ENCODE data around the gene FANCE. TPM values are rescaled to one million over a fixed set of nuclear protein-coding genes. Genes with fewer than 3 reads are reported as not detected.

FANCE gene
- total and polyA plus RNA-seq, 2 experiments from 2014 or later, result 4.1 to 8.7 TPM

DNA sequence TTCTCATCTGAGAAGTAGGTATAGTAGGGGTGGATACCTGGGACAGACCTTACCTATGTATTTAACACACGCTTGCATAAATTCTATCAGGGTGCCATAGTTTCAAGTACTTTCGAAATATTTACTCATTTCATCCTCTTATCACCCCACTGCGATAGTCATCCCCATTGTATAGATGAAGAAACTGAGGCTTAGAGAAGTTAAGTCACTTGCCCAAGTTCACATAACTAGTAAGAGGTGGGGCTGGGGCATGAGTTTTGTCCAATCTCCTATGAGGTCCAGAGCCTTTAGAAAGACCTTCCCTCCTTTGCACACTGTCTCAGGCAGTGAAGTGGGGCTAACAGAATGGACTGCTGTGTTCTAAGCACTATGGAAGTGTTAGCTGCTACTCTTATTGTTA is 54.4 kb downstream of the FANCE start:
- no peak for DNase-seq (ENCODE audit: low spot score)
- no peaks in the 10 kb centered on the region for H3K27me3 ChIP-seq

GRCh38 chr6:35507221-35507620 is 55.1 kb downstream of the FANCE start:
- Histone ChIP-seq H3K4me3 (no peak overlapping the region), H3K4me2 (no peak overlapping the region), H4K20me1 (ENCODE audit: insufficient read depth, poor library complexity, severe bottlenecking) (no peaks in the 10 kb centered on the region), H3K27me3 (no peaks in the 10 kb centered on the region), H3K9me2 (replicated peaks; ENCODE audit: insufficient read depth) (no peaks in the 10 kb centered on the region), H3K9me3 (ENCODE audit: low read depth) (no peaks in the 10 kb centered on the region), H2AFZ (no peak overlapping the region), H3K4me1 (ENCODE audit: insufficient read depth) (no peaks in the 10 kb centered on the region), H3K79me2 (no peaks in the 10 kb centered on the region), H3K27ac (no peak overlapping the region), H3K36me3 (replicated peaks; ENCODE audit: insufficient read depth, low read depth) (no peaks in the 10 kb centered on the region)
- TF ChIP-seq EZH2phosphoT487 (IDR thresholded peaks at IDR 0.05; ENCODE audit: low read depth, severe bottlenecking, unreplicated experiment), result no peak
- no peak for TF ChIP-seq CTCF (IDR thresholded peaks at IDR 0.05; ENCODE audit: poor library complexity)
- TF ChIP-seq EZH2 (IDR thresholded peaks at IDR 0.05; ENCODE audit: borderline replicate concordance), result no peak
- no peak for DNase-seq (ENCODE audit: low spot score)
- WGBS (ENCODE audit: low lambda C conversion rate, missing lambda C conversion rate), result 92% methylated on average over 2 of the region's 2 CpGs

More for the DNA sequence above, 54.4 kb downstream of the FANCE start:
- 92% methylated on average over 3 of the region's 3 CpGs for WGBS (ENCODE audit: low lambda C conversion rate, missing lambda C conversion rate)
- H3K4me1 ChIP-seq (ENCODE audit: insufficient read depth), result no peaks in the 10 kb centered on the region
- no peak overlapping the region for H3K27ac ChIP-seq
- no peaks in the 10 kb centered on the region for H4K20me1 ChIP-seq (ENCODE audit: insufficient read depth, poor library complexity, severe bottlenecking)
- H3K9me3 ChIP-seq (ENCODE audit: low read depth), result no peaks in the 10 kb centered on the region
- no peaks in the 10 kb centered on the region for H3K36me3 ChIP-seq (replicated peaks; ENCODE audit: insufficient read depth, low read depth)
- no peaks in the 10 kb centered on the region for H3K9me2 ChIP-seq (replicated peaks; ENCODE audit: insufficient read depth)
- H3K4me2 ChIP-seq, result no peak overlapping the region
- no peak overlapping the region for H3K4me3 ChIP-seq
- H2AFZ ChIP-seq, result no peak overlapping the region
- H3K79me2 ChIP-seq, result no peaks in the 10 kb centered on the region
- TF ChIP-seq EZH2phosphoT487 (IDR thresholded peaks at IDR 0.05; ENCODE audit: low read depth, severe bottlenecking, unreplicated experiment), result no peak
- TF ChIP-seq EZH2 (IDR thresholded peaks at IDR 0.05; ENCODE audit: borderline replicate concordance), result no peak
- no peak for TF ChIP-seq CTCF (IDR thresholded peaks at IDR 0.05; ENCODE audit: poor library complexity)

- H3K9me2 ChIP-seq (replicated peaks; ENCODE audit: insufficient read depth), result no peaks in the 10 kb centered on the region
- no peak overlapping the region for H3K4me3 ChIP-seq
- TF ChIP-seq EZH2 (IDR thresholded peaks at IDR 0.05; ENCODE audit: borderline replicate concordance) (no peak), EZH2phosphoT487 (IDR thresholded peaks at IDR 0.05; ENCODE audit: low read depth, severe bottlenecking, unreplicated experiment) (no peak), CTCF (IDR thresholded peaks at IDR 0.05; ENCODE audit: poor library complexity) (no peak)
- H3K79me2 ChIP-seq, result no peaks in the 10 kb centered on the region
- H2AFZ ChIP-seq, result no peak overlapping the region
- no peaks in the 10 kb centered on the region for H3K4me1 ChIP-seq (ENCODE audit: insufficient read depth)
- H3K27ac ChIP-seq, result no peak overlapping the region
- H3K9me3 ChIP-seq (ENCODE audit: low read depth), result no peaks in the 10 kb centered on the region
- H3K36me3 ChIP-seq (replicated peaks; ENCODE audit: insufficient read depth, low read depth), result no peaks in the 10 kb centered on the region
- H4K20me1 ChIP-seq (ENCODE audit: insufficient read depth, poor library complexity, severe bottlenecking), result no peaks in the 10 kb centered on the region
- no peaks in the 10 kb centered on the region for H3K27me3 ChIP-seq
- WGBS (ENCODE audit: low lambda C conversion rate, missing lambda C conversion rate), result 84% methylated on average over 2 of the region's 2 CpGs
- no peak overlapping the region for H3K4me2 ChIP-seq
- no peak for DNase-seq (ENCODE audit: low spot score)
Observed at GRCh38 chr6:35508027-35508426, 55.9 kb downstream of the FANCE start.

DNA sequence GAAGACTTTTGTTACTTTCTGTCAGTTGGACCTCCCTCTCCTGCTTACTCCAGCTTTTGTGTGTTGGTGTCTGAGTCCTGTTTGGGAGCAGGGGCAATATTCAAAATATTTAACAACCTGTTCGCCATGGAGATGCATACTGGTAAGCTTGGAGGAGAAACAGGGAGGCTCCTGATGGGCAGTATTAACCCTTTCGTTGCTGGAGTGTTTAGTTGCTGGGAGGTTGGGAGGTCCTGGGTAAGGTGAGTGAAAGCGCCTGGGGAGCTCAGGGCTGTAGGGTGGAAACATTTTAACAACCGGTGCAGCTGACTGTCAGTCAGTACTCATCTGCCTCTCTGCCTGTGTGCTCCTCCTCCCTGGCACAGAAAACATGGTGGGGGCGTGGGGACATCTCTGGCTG is 56.4 kb downstream of the FANCE start:
- H3K4me3 ChIP-seq, result no peak overlapping the region
- no peaks in the 10 kb centered on the region for H3K27me3 ChIP-seq
- WGBS (ENCODE audit: low lambda C conversion rate, missing lambda C conversion rate), result 57% methylated on average over 5 of the region's 5 CpGs
- H3K36me3 ChIP-seq (replicated peaks; ENCODE audit: insufficient read depth, low read depth), result no peaks in the 10 kb centered on the region
- no peaks in the 10 kb centered on the region for H3K9me2 ChIP-seq (replicated peaks; ENCODE audit: insufficient read depth)
- TF ChIP-seq CTCF (IDR thresholded peaks at IDR 0.05; ENCODE audit: poor library complexity) (no peak), EZH2phosphoT487 (IDR thresholded peaks at IDR 0.05; ENCODE audit: low read depth, severe bottlenecking, unreplicated experiment) (no peak), EZH2 (IDR thresholded peaks at IDR 0.05; ENCODE audit: borderline replicate concordance) (no peak)
- H3K9me3 ChIP-seq (ENCODE audit: low read depth), result no peaks in the 10 kb centered on the region
- no peaks in the 10 kb centered on the region for H3K79me2 ChIP-seq
- no peaks in the 10 kb centered on the region for H4K20me1 ChIP-seq (ENCODE audit: insufficient read depth, poor library complexity, severe bottlenecking)
- no peak overlapping the region for H3K4me2 ChIP-seq
- no peak overlapping the region for H2AFZ ChIP-seq
- DNase-seq (ENCODE audit: low spot score), result no peak
- no peaks in the 10 kb centered on the region for H3K4me1 ChIP-seq (ENCODE audit: insufficient read depth)
- H3K27ac ChIP-seq, result no peak overlapping the region

Data from hepatocyte (in vitro differentiated cells).